Immature natural killer cell (primary cell): ENCODE measurements around the gene MRPS31. TPM values are rescaled to one million over a fixed set of nuclear protein-coding genes. Genes with fewer than 3 reads are reported as not detected.
"Not testable (repeated sequence)": the region's sequence is repeated elsewhere in the genome, so short reads cannot be mapped to it uniquely, and the experiment has no call there.

Experiments used
- DNase-seq, 3 donors: peaks; one replicate each; pipeline ENCODE4 v3.0.0; 2022; ENCODE audit warnings: mixed read lengths in 1 of 3
- H3K27ac Mint-ChIP-seq, 6 donors: one replicate each; pipeline ENCODE4 v1.8.0; 2020; ENCODE audit warnings: mixed read lengths in 6 of 6, mild to moderate bottlenecking in 5 of 6, inconsistent platforms in 4 of 6, moderate library complexity in 3 of 6
- H3K27me3 Mint-ChIP-seq, 3 donors: one replicate each; pipeline ENCODE4 v1.8.0; 2020 to 2021; ENCODE audit warnings: low read depth in 3 of 3, mild to moderate bottlenecking in 3 of 3, mixed read lengths in 3 of 3, moderate library complexity in 3 of 3, inconsistent platforms in 1 of 3
- H3K36me3 Mint-ChIP-seq, 3 donors: one replicate each; pipeline ENCODE4 v1.8.0; 2020; ENCODE audit warnings: mixed read lengths in 3 of 3, inconsistent platforms in 2 of 3, mild to moderate bottlenecking in 2 of 3
- H3K4me1 Mint-ChIP-seq, 2 donors: one replicate each; pipeline ENCODE4 v1.8.0; 2020; ENCODE audit warnings: inconsistent platforms in 2 of 2, mild to moderate bottlenecking in 2 of 2, mixed read lengths in 2 of 2, moderate library complexity in 1 of 2
- H3K4me3 Mint-ChIP-seq, 5 donors: one replicate each; pipeline ENCODE4 v1.8.0; 2020; ENCODE audit warnings: mild to moderate bottlenecking in 5 of 5, mixed read lengths in 5 of 5, inconsistent platforms in 3 of 5, moderate library complexity in 3 of 5
- H3K9me3 Mint-ChIP-seq, 6 donors: one replicate each; pipeline ENCODE4 v1.8.0; 2020; ENCODE audit warnings: mild to moderate bottlenecking in 6 of 6, mixed read lengths in 6 of 6, inconsistent platforms in 4 of 6, moderate library complexity in 3 of 6
- polyA plus RNA-seq, 3 donors: library from polyadenylated mRNA; unstranded; fragments of 300-500 nt; fragmentation: Illumina TruSeq; gene quantifications; one replicate each; pipeline ENCODE4 v1.2.3, GENCODE V29; 2021

The MRPS31 gene
- polyA plus RNA-seq, 3 donors from 2014 or later = 30.9 to 38.0 (median 33.4) TPM

DNA sequence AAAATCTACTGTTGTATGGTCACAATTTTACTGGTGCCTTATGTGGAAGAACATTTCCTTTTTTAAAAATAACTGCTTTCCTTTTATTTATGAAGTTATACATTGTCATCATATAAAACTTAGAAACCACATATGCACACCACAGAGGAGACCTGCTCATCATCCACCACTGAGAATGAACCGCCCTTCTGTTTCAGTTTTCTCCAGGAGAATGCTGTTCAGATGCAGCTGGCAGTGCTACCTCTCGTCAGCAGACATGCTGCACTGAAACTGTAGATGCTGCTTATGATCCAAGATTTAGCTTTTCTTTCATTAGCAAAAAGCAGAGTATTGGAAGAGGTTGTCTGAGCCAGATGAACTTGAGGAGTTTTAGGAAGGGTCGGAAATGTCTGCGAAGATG lies 28.5 kb upstream of the MRPS31 start:
- Mint-ChIP-seq H3K9me3 (no peaks in the 10 kb centered on the region), H3K27me3 (no peaks in the 10 kb centered on the region), H3K4me3 (no peak overlapping the region), H3K27ac (peak overlapping the region in 3 of 6 donors; percentile 21 to 29 (median 24)), H3K36me3 (peaks cover 10 to 37% (median 10%) of the 10 kb centered on the region in 3 donors), H3K4me1 (peaks cover 16 to 18% of the 10 kb centered on the region in 2 donors)
- DNase-seq = no peak

DNA sequence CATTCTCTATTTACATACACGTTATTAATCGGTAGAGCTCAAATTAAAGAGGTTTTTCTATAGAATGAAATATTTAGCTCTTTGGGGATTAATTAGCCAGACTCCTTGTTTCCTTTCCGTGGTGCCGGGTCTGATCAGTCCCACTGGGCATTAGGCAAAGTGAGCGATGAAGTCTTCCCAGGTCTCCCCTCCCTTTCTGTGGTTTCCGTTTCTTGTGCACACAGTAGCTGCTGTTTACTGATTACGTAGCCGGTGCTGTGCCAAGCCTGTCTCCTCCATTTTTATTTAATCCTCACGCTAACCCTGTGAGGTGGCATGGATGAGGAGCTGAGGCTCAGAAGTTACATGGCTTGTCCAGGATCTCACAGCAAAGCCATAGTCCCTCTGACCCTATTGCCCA lies 27.4 kb upstream of the MRPS31 start:
- Mint-ChIP-seq H3K27me3 (no peaks in the 10 kb centered on the region), H3K4me3 (peak overlapping the region; percentile 62 to 79 (median 74))
- DNase-seq = peak in 2 of 3 donors; percentile 18 to 24

DNA sequence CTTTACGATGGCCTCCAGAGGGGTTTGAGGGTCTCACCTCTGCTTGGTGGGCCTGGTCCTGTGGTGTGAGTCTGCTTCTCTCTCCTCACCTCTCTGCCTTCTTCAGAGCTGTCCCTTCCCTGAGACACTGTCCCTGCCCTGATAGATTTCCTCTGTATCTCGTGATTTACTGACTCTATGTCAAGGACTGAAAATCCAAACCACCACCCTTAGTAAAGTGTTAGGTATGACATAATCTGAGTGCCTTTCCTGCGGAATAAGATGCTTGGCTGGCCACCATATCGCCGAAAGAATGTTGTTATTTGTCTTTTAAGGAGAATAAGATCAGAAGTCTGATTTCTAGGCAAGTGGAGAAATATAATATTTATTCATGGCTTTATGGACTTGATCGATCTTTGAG lies 25.7 kb upstream of the MRPS31 start:
- Mint-ChIP-seq H3K4me3 (peak overlapping the region in 4 of 5 donors; percentile 1 to 55 (median 11)), H3K27me3 (no peaks in the 10 kb centered on the region), H3K27ac (peak overlapping the region; percentile 12 to 88 (median 66)), H3K9me3 (no peaks in the 10 kb centered on the region), H3K36me3 (peaks cover 5 to 36% (median 10%) of the 10 kb centered on the region in 3 donors), H3K4me1 (peaks cover 18 to 23% of the 10 kb centered on the region in 2 donors)
- DNase-seq = no peak

More for the DNA sequence above, 27.4 kb upstream of the MRPS31 start:
- Mint-ChIP-seq H3K4me1 (peaks cover 16 to 18% of the 10 kb centered on the region in 2 donors), H3K9me3 (no peaks in the 10 kb centered on the region), H3K27ac (peak overlapping the region; percentile 23 to 86 (median 80)), H3K36me3 (peaks cover 5 to 33% (median 10%) of the 10 kb centered on the region in 3 donors)

DNA sequence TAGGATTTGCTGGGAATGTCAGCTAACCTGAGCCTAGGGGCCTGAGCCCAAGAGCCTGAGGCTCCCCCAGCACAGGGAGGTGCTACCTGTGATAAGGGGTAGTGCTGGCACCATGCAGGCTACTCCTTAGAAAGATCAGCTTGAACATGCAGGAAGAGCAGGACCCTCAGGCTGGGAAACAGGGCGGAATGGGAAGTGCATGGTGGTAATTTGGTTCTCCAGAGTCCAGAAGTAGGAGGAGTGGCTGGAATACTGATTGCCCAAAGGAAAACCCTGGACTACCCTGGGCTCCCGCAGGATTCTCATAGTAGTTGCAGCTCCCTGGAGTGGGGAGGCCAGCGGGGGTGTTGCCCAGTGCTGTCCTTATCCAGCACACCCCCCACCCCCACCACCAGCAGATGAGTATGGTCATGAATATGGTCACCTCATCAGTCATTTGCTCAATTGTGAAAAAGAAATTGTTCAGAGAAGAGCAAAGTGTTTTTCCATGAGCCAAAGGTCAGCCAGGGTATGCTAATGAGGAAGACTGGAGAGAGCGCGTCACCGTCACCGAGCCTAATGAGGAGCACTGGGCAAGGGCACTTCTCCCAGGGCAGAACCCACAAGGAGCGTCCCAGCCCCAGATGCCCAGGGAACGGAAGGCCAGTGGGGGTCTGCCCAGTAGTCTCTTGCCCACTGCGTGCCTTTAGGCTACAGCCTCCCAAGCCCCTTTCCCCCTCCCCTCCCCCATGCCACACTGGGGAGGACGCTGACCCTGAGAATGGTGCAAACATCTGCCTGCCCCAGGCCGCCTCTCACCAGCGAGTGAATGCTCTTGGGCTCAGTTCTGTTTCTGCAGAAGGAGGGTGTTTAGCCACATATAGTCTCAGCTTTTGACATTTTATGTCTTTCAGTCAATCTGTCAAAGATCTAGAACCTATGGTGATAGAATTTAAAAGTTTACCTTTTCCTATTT lies 23.7 kb upstream of the MRPS31 start:
- H3K9me3 Mint-ChIP-seq = no peaks in the 10 kb centered on the region
- H3K4me1 Mint-ChIP-seq = peaks cover 28 to 37% of the 10 kb centered on the region in 2 donors
- H3K27ac Mint-ChIP-seq = no peak overlapping the region
- peaks cover 0 to 23% (median 0%) of the 10 kb centered on the region in 3 donors for H3K36me3 Mint-ChIP-seq
- no peak for DNase-seq
- H3K27me3 Mint-ChIP-seq = peaks cover 0 to 6% (median 0%) of the 10 kb centered on the region in 3 donors
- H3K4me3 Mint-ChIP-seq = no peak overlapping the region

DNA sequence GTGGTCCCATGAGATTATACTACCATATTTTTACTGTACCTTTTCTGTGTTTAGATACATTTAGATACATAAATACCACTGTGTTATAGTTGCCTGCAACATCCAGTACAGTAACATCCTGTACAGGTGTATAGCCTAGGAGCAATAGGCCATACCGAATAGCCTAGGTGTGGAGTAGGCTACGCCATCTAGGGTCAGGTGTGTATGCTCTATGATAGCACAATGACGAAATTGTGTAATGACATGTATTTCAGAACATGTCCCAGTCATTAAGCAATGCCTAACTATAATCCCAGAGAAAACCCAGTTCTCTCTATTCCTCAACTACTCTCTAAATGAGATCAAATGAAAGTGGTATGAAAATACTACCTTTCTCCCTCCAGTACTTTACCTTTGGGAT lies 22.3 kb upstream of the MRPS31 start:
- DNase-seq = no peak
- Mint-ChIP-seq H3K36me3 (peaks cover 0 to 11% (median 0%) of the 10 kb centered on the region in 3 donors), H3K4me3 (no peak overlapping the region), H3K9me3 (no peaks in the 10 kb centered on the region), H3K27me3 (peaks cover 0 to 9% (median 0%) of the 10 kb centered on the region in 3 donors), H3K27ac (no peak overlapping the region), H3K4me1 (peaks cover 25 to 35% of the 10 kb centered on the region in 2 donors)

DNA sequence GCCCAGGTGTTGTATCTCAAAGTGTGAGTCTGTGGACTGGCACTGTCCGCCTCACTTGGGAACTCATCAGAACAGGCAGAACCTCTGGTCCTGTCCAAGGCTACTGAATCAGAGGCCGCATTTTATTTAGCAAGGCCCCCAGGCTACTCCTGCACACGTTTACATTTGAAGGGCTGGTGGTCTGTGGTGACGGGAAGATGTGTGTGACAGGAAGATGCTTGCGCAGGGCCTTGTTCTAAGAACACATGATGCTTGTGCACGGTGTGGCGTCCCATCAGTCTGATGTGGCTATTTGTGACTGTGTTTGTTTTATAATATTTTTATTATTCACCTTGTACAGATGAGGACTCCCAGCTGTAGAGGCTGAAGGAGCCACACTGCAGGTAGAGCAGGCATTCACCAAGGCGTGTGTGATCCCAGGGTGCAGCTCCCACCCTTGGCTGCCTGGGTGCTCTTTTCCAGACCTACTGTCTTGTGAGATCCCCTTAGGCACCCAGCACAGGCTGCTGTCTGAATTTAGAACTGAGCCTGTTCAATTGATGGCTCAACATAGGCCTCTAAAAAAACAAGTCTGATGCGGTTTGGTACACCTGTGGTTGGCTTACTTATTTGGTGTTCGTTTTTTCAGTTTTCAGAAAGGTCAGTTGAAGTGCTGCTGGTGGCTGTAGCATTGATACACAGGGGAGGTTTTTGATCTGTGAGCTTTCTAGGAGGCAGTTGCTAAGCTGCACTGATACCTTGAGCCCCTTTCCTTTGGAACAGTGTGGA lies 21.5 kb upstream of the MRPS31 start:
- H3K36me3 Mint-ChIP-seq = peaks cover 0 to 11% (median 0%) of the 10 kb centered on the region in 3 donors
- peaks cover 0 to 9% (median 0%) of the 10 kb centered on the region in 3 donors for H3K27me3 Mint-ChIP-seq
- no peak overlapping the region for H3K4me3 Mint-ChIP-seq
- H3K9me3 Mint-ChIP-seq = no peaks in the 10 kb centered on the region
- peak overlapping the region in 2 of 6 donors; percentile 30 to 39 for H3K27ac Mint-ChIP-seq
- DNase-seq = no peak
- H3K4me1 Mint-ChIP-seq = peaks cover 26 to 33% of the 10 kb centered on the region in 2 donors

DNA sequence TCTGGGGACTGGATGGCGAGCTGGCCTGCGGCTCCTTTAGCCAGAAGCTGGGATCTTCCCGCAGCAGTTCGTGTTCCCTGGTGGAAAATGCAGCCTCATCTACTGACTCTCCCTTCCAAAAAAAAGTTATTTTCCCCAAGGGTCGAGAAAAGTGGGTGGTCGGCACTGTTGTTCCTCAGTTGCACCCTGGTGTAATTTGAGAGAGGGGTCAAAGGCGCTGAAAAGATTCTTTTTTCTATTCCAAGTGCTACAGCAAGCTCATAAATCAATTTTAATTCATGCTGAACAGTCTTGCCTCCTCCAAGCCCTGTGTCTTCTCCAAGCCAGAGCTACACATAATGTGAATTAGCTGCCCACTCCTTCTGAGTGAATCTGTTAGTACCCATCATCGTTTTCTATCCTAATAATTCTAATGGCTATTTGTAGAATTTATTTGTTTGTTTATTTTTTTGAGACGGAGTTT lies 19.2 kb upstream of the MRPS31 start:
- peaks cover 19 to 32% of the 10 kb centered on the region in 2 donors for H3K4me1 Mint-ChIP-seq
- H3K4me3 Mint-ChIP-seq = peak overlapping the region; percentile 78 to 84 (median 79)
- peaks cover 0 to 11% (median 0%) of the 10 kb centered on the region in 3 donors for H3K36me3 Mint-ChIP-seq
- H3K27ac Mint-ChIP-seq = peak overlapping the region in 5 of 6 donors; percentile 44 to 85 (median 70)
- H3K9me3 Mint-ChIP-seq = no peaks in the 10 kb centered on the region
- DNase-seq = no peak
- peaks cover 0 to 9% (median 0%) of the 10 kb centered on the region in 3 donors for H3K27me3 Mint-ChIP-seq

DNA sequence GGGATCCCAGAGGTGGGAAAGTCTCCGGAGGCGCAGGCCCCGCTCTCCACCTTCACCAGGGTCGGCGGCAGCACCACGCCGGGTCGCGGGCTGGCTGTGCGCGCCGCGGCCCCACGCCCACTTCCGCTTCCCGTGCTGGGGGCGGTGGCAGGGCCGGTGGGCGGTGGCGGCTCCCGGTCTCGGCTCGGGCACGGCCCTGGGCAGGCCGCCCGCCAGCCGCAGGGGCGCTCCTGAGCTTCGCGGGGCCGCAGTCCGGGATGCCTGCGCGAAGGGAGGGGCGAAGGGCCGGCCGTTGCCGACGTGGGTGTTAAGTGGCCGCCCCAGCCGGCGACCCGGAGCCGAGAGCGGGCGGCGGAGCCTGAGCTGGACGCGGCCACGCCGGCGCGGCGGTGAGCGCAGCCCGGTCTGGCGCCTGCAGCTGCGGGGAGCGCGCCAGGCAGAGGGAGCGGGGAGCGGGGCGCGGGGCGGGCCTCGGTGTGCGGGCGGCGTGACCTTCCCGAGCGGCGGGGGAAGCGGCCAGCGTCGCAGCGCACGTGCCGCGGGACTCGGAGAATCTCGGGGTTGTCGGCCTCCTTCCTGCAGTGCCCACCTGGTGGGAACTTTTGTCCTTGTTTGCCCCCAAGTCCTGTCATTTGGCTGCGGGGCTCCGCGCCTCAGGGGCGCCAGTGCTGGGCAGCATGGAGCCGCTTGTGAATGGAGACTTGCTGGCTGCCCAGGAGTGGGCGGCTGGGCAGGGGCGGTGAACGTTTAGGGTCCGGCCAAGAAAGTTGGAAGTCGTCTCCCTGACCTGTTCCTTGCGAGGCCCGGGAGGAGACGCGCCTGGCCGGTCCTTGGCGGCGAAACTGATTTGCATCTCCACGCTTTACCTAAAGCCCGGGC lies 18.5 kb upstream of the MRPS31 start, which contains the start of gene SLC25A15:
Gene SLC25A15 (plus strand): TSS at position 337 of the 879 bp plus-strand sequence. CDS start 3,616 bp downstream, outside the sequence.
- Mint-ChIP-seq H3K27ac (peak within 1 kb of the TSS; percentile 44 to 85 (median 68)), H3K36me3 (peaks cover 0 to 6% (median 0%) of the 10 kb centered on the region in 3 donors), H3K9me3 (no peaks in the 10 kb centered on the region), H3K4me1 (peaks cover 19 to 32% of the 10 kb centered on the region in 2 donors), H3K4me3 (peak within 1 kb of the TSS; percentile 78 to 84 (median 79)), H3K27me3 (peaks cover 0 to 9% (median 0%) of the 10 kb centered on the region in 3 donors)
- peak; percentile 78 to 81 (median 78) for DNase-seq

DNA sequence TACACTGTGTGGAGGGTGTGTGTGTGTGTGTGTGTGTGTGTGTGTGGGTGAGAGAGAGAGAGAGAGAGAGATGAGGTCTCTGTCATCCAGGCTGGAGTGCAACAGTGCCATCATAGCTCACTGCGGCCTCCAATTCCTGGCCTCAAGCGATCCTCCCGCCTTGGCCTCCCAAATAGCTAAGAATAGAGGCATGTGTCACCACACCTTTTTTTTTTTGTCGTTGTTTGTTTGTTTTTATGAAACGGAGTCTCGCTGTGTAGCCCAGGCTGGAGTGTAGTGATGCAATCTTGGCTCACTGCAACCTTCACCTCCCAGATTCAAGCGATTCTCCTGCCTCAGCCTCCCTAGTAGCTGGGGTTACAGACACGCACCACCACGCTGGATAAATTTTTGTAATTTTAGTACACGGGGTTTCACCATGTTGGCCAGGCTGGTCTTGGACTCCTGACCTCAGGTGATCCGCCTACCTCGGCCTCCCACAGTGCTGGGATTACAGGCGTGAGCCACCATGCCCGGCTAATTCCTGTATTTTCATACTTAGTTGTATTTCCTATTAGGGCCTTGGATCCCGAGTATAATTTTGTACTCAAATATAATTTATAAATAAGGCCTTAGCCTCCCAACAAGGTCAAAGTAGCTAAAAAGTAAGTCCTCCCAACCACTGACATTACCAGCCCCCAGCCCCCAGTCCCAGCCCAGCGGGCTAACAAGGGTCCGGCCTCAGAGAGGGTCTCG lies 17.7 kb upstream of the MRPS31 start:
- not testable (repeated sequence) for DNase-seq, H3K9me3 Mint-ChIP-seq, H3K27me3 Mint-ChIP-seq, H3K36me3 Mint-ChIP-seq
- peak overlapping the region; percentile 71 to 84 (median 75) for H3K4me3 Mint-ChIP-seq
- peaks cover 19 to 32% of the 10 kb centered on the region in 2 donors for H3K4me1 Mint-ChIP-seq
- peak overlapping the region in 5 of 6 donors; percentile 12 to 82 (median 51) for H3K27ac Mint-ChIP-seq

DNA sequence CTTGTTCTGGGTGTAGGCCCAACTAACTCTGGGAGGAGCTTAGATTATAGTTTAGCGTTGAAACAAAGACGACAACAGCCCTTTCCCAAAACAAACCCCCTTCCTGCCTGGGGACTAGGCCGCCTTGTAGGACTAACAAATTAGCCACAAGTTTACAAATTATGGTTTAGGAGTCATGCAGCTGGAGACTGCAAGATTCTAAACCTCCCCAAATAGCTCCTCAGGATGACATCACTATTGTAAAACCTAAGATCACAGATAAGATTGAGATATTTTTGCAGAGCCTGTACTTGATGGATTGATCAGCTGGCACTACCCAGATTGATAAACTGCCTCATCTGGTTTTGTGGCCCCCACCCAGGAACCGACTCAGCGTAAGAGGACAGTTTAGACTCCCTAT lies 16.1 kb upstream of the MRPS31 start:
- Mint-ChIP-seq H3K36me3 (no peaks in the 10 kb centered on the region), H3K4me3 (peak overlapping the region in 3 of 5 donors; percentile 20 to 84 (median 76)), H3K27ac (peak overlapping the region in 2 of 6 donors; percentile 35 to 60), H3K27me3 (peaks cover 0 to 9% (median 0%) of the 10 kb centered on the region in 3 donors), H3K4me1 (peaks cover 19 to 27% of the 10 kb centered on the region in 2 donors), H3K9me3 (no peaks in the 10 kb centered on the region)
- DNase-seq = no peak

DNA sequence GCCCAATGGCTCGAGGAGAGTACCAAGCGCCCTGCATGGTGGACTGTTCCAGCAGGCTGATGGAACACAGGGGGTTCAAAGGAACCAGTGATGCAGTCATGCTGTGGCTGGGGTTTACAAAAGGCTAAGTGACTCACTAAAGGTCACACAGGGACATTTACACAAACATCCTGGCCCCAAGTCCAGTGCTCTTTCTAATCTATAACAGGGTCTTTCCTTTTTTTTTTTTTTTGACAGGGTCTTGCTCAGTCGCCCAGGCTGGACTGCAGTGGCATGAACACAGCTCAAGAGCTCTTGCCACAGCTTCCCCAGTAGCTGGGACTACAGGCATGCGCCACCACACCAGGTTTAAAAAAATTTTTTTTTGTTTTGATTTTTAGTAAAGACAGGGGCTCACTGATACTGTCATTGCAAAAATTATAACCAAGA lies 15.6 kb upstream of the MRPS31 start:
- Mint-ChIP-seq H3K9me3 (no peaks in the 10 kb centered on the region), H3K27ac (no peak overlapping the region), H3K4me3 (no peak overlapping the region), H3K27me3 (peaks cover 0 to 9% (median 0%) of the 10 kb centered on the region in 3 donors), H3K36me3 (no peaks in the 10 kb centered on the region), H3K4me1 (peaks cover 19 to 25% of the 10 kb centered on the region in 2 donors)
- no peak for DNase-seq

DNA sequence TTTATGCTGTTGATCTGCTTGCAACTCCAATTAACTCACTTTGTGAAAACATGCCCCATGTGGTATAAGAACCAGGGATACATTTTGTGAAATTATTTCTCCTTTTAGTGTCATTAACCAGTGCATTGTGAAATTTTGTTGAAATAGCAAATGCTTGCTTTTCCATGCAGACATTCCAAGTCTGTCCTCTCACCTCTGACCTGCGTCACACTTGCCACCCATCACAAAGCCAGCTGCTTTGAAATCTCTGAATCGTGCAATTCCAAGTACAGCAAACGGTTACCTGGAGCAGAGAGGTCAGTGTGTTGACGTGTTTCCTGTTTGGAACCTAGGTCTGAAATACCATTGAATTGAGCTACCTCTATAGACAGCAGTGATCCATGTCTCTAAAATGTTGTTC lies 13.6 kb upstream of the MRPS31 start:
- Mint-ChIP-seq H3K9me3 (no peaks in the 10 kb centered on the region), H3K4me3 (no peak overlapping the region), H3K4me1 (peaks cover 8 to 13% of the 10 kb centered on the region in 2 donors), H3K36me3 (no peaks in the 10 kb centered on the region), H3K27me3 (peaks cover 0 to 5% (median 0%) of the 10 kb centered on the region in 3 donors), H3K27ac (no peak overlapping the region)
- no peak for DNase-seq
